IMR-90 (cell line): ENCODE measurements around the gene ALOX5AP. TPM values are rescaled to one million over a fixed set of nuclear protein-coding genes. Genes with fewer than 3 reads are reported as not detected.

ENCODE experiments used
- ATAC-seq: fragments of 200-7000 bp; cut with Tn5 transposase; 2 replicates; pipeline ENCODE4 v1.9.1; 2020; ENCODE audit warnings: low read depth, mild to moderate bottlenecking, moderate library complexity
- BruUV-seq: library from RNA; stranded (reverse); fragments of 400-500 nt; replicated peaks from 2 replicates; lab custom pipeline; 2021; lab: Mats Ljungman, UMichigan
- CTCF ChIA-PET: fragments of 300-600 bp; formaldehyde crosslinking; extraction: SDS; loops from one replicate; lab custom pipeline; 2021; ENCODE audit warnings: antibody characterized with exemption; lab: Yijun Ruan, JAX
- POLR2A ChIA-PET: fragments of 300-600 bp; sonication (Branson Sonifier 250); formaldehyde crosslinking; loops from one replicate; lab custom pipeline; 2022; ENCODE audit warnings: antibody characterized with exemption; ENCODE audit not compliant: unreplicated experiment; lab: Charles Lee
- DNase-seq: peaks from one replicate; pipeline ENCODE4 v3.0.0; 2013
- H2AFZ ChIP-seq: replicated peaks from 2 replicates; pipeline ENCODE3; 2013; ENCODE audit warnings: low read length, mild to moderate bottlenecking; ENCODE audit not compliant: poor library complexity
- H2AK5ac ChIP-seq: 2 replicates; pipeline ENCODE4 v1.6.1; 2013; ENCODE audit warnings: low read depth, low read length, inconsistent platforms
- H2AK9ac ChIP-seq: replicated peaks from 2 replicates; pipeline ENCODE3; 2013; ENCODE audit warnings: mild to moderate bottlenecking, low read depth, low read length, moderate library complexity; ENCODE audit not compliant: poor library complexity
- H2BK120ac ChIP-seq: 2 replicates; pipeline ENCODE4 v1.6.1; 2013; ENCODE audit warnings: low read depth, low read length, inconsistent platforms
- H2BK15ac ChIP-seq: 3 replicates; pipeline ENCODE4 v1.6.1; 2013; ENCODE audit warnings: low read depth, low read length, inconsistent platforms
- H2BK20ac ChIP-seq: 2 replicates; pipeline ENCODE4 v1.6.1; 2013; ENCODE audit warnings: low read depth, mild to moderate bottlenecking, inconsistent platforms, low read length, moderate library complexity
- H2BK5ac ChIP-seq: 2 replicates; pipeline ENCODE4 v1.6.1; 2013; ENCODE audit warnings: mild to moderate bottlenecking, low read depth, low read length, inconsistent platforms; ENCODE audit not compliant: poor library complexity, severe bottlenecking
- H3K14ac ChIP-seq: replicated peaks from 2 replicates; pipeline ENCODE4 v1.6.1; 2013; ENCODE audit warnings: low read depth, low read length, inconsistent platforms
- H3K18ac ChIP-seq: 2 replicates; pipeline ENCODE4 v1.6.1; 2013; ENCODE audit warnings: low read depth, low read length, control low read depth
- H3K23ac ChIP-seq: 2 replicates; pipeline ENCODE4 v1.6.1; 2013; ENCODE audit warnings: low read depth, low read length, inconsistent platforms
- H3K27ac ChIP-seq: 2 replicates; pipeline ENCODE4 v1.5.1; 2013; ENCODE audit warnings: mild to moderate bottlenecking, control low read depth, low read length; ENCODE audit not compliant: insufficient read depth
- H3K27me3 ChIP-seq: 2 replicates; pipeline ENCODE4 v1.6.1; 2013; ENCODE audit warnings: low read length; ENCODE audit not compliant: control insufficient read depth, insufficient read depth
- H3K36me3 ChIP-seq: 2 replicates; pipeline ENCODE4 v1.6.1; 2013; ENCODE audit warnings: low read length, mixed read lengths; ENCODE audit not compliant: control insufficient read depth, insufficient read depth
- H3K4ac ChIP-seq: 2 replicates; pipeline ENCODE4 v1.6.1; 2013; ENCODE audit warnings: low read depth, low read length, inconsistent platforms
- H3K4me1 ChIP-seq: 2 replicates; pipeline ENCODE4 v1.6.1; 2013; ENCODE audit warnings: low read length, mixed read lengths; ENCODE audit not compliant: control insufficient read depth, insufficient read depth
- H3K4me2 ChIP-seq: 2 replicates; pipeline ENCODE4 v1.6.1; 2013; ENCODE audit warnings: low read depth, mild to moderate bottlenecking, control low read depth, low read length, moderate library complexity
- H3K4me3 ChIP-seq: 2 replicates; pipeline ENCODE4 v1.5.1; 2013; ENCODE audit warnings: low read depth, mild to moderate bottlenecking, control low read depth, low read length, moderate library complexity; ENCODE audit not compliant: insufficient read depth
- H3K56ac ChIP-seq: 2 replicates; pipeline ENCODE4 v1.6.1; 2013; ENCODE audit warnings: low read length, inconsistent platforms; ENCODE audit not compliant: insufficient read depth; ENCODE audit errors: extremely low read depth
- H3K79me1 ChIP-seq, 2 experiments: 2 replicates each; pipeline ENCODE4 v1.6.1; 2013; ENCODE audit warnings: low read length in 2 of 2, inconsistent platforms in 1 of 2, low read depth in 1 of 2
- H3K9ac ChIP-seq: 2 replicates; pipeline ENCODE4 v1.6.1; 2013; ENCODE audit warnings: low read depth, low read length, control low read depth
- H3K9me1 ChIP-seq: 2 replicates; pipeline ENCODE4 v1.6.1; 2013; ENCODE audit warnings: low read length, inconsistent platforms; ENCODE audit not compliant: insufficient read depth
- H3K9me3 ChIP-seq: 2 replicates; pipeline ENCODE4 v1.6.1; 2013; ENCODE audit warnings: low read length; ENCODE audit not compliant: control insufficient read depth, insufficient read depth
- H4K20me1 ChIP-seq: 2 replicates; pipeline ENCODE4 v1.6.1; 2013; ENCODE audit warnings: low read length, inconsistent platforms; ENCODE audit not compliant: insufficient read depth
- H4K5ac ChIP-seq: 2 replicates; pipeline ENCODE4 v1.6.1; 2013; ENCODE audit warnings: mild to moderate bottlenecking, low read depth, low read length, control low read depth
- H4K8ac ChIP-seq, 2 experiments: 2 replicates each; pipeline ENCODE4 v1.6.1; 2013; ENCODE audit warnings: low read depth in 2 of 2, low read length in 2 of 2, control low read depth in 1 of 2, inconsistent platforms in 1 of 2
- H4K91ac ChIP-seq: 2 replicates; pipeline ENCODE4 v1.6.1; 2013; ENCODE audit warnings: low read depth, low read length, inconsistent platforms; ENCODE audit not compliant: insufficient read depth
- BHLHE40 ChIP-seq: fragments of 150-350 bp; IDR thresholded peaks from 2 replicates; pipeline ENCODE4 v1.6.1; 2016; ENCODE audit warnings: mild to moderate bottlenecking, low read depth, low read length
- CHD1 ChIP-seq: IDR thresholded peaks from 2 replicates; pipeline ENCODE4 v1.6.1; 2012; ENCODE audit warnings: low read depth, low read length, improper control_type of control experiment
- ELK1 ChIP-seq: fragments of 150-350 bp; IDR thresholded peaks from 2 replicates; pipeline ENCODE4 v1.6.1; 2016; ENCODE audit warnings: low read depth, mild to moderate bottlenecking, low read length, moderate library complexity, borderline replicate concordance
- FOS ChIP-seq: fragments of 150-350 bp; IDR thresholded peaks from 2 replicates; pipeline ENCODE4 v1.6.1; 2016; ENCODE audit warnings: low read depth, low read length
- MAFK ChIP-seq: IDR thresholded peaks from 2 replicates; pipeline ENCODE4 v1.6.1; 2012; ENCODE audit warnings: low read depth, low read length, improper control_type of control experiment
- MAZ ChIP-seq: IDR thresholded peaks from 2 replicates; pipeline ENCODE4 v1.6.1; 2012; ENCODE audit warnings: low read depth, mild to moderate bottlenecking, low read length, improper control_type of control experiment, moderate library complexity, borderline replicate concordance
- MXI1 ChIP-seq: IDR thresholded peaks from 2 replicates; pipeline ENCODE4 v1.6.1; 2012; ENCODE audit warnings: low read depth, mild to moderate bottlenecking, low read length, moderate library complexity, borderline replicate concordance
- NFE2L2 ChIP-seq: fragments of 150-350 bp; IDR thresholded peaks from 2 replicates; pipeline ENCODE4 v1.6.1; 2016; ENCODE audit warnings: low read depth, mild to moderate bottlenecking, low read length
- RCOR1 ChIP-seq: IDR thresholded peaks from 2 replicates; pipeline ENCODE4 v1.6.1; 2012; ENCODE audit warnings: mild to moderate bottlenecking, low read length, improper control_type of control experiment; ENCODE audit not compliant: insufficient replicate concordance
- RFX5 ChIP-seq: IDR thresholded peaks from 2 replicates; pipeline ENCODE4 v1.8.0; 2012; ENCODE audit warnings: low read depth, mild to moderate bottlenecking, low read length, moderate library complexity
- SMC3 ChIP-seq: fragments of 150-350 bp; IDR thresholded peaks from 2 replicates; pipeline ENCODE4 v1.6.1; 2016; ENCODE audit warnings: low read depth, mild to moderate bottlenecking, antibody characterized with exemption, low read length, moderate library complexity
- USF2 ChIP-seq: fragments of 150-350 bp; IDR thresholded peaks from 2 replicates; pipeline ENCODE4 v1.6.1; 2017; ENCODE audit warnings: mild to moderate bottlenecking, antibody characterized with exemption, low read length, low read depth
- WGBS, 2 experiments: methylation state at CpG; one replicate each; pipeline versions ENCODE4 v1.1.5 to v1.1.7; 2013; ENCODE audit warnings: missing lambda C conversion rate in 2 of 2; ENCODE audit not compliant: insufficient read length in 1 of 2; ENCODE audit errors: extremely low coverage in 2 of 2; 5-methylcytosine and 5-hydroxymethylcytosine counted together
- dilution Hi-C: fragments of 300-500 bp; cut with HindIII; formaldehyde crosslinking; loops from one replicate; pipeline ENCODE4 v1.14.3; 2018; ENCODE audit warnings: low sequenced_read_pairs; ENCODE audit not compliant: unreplicated experiment
- in situ Hi-C: fragments of 300-500 bp; cut with MboI; formaldehyde crosslinking; loops from 3 replicates; pipeline ENCODE4 v1.14.3; 2019; ENCODE audit warnings: low sequenced_read_pairs, inconsistent platforms, mixed read lengths
- intact Hi-C: fragments of 100-400 bp; cut with micrococcal nuclease; formaldehyde crosslinking; loops from 2 replicates; pipeline ENCODE4 v1.10.0; 2022
- polyA plus RNA-seq, 3 experiments: library from polyadenylated mRNA; depleted of rRNA; stranded (reverse); fragments of >200 nt; gene quantifications; 2 replicates each; pipeline ENCODE4 v1.2.3, GENCODE V29; 2012; ENCODE audit warnings: low replicate concordance in 1 of 3
- total RNA-seq: library from RNA; depleted of rRNA; stranded (reverse); fragments of >200 nt; gene quantifications from 2 replicates; pipeline ENCODE4 v1.2.3, GENCODE V29; 2012

The ALOX5AP gene
- total and polyA plus RNA-seq, 2 of the 4 experiments (the other 2 are of a cell fraction) = 0.62 TPM; not detected in 1

- H3K79me1 ChIP-seq = no peaks in the 10 kb centered on the region
- H3K9ac ChIP-seq = no peak overlapping the region
- TF ChIP-seq SMC3 (no peak), MAZ (no peak), NFE2L2 (no peak), RFX5 (no peak), USF2 (no peak), ELK1 (no peak), BHLHE40 (no peak), FOS (no peak), RCOR1 (no peak), MAFK (no peak), MXI1 (no peak), CHD1 (no peak)
- DNase-seq = no peak
- no peaks in the 10 kb centered on the region for H3K9me3 ChIP-seq
- peaks cover 5% of the 10 kb centered on the region; the same call in 1 of the 2 replicates for H3K9me1 ChIP-seq
- H4K8ac ChIP-seq = no peak overlapping the region; a peak in 1 of 4 replicates
- no peak overlapping the region for H3K4me3 ChIP-seq
- in situ Hi-C loops (no loop called here), dilution Hi-C loops (no loop called here), intact Hi-C loops (no loop called here)
- peak overlapping the region; percentile 44 for H4K91ac ChIP-seq
- no peak overlapping the region for H3K4me2 ChIP-seq
- no peak overlapping the region for H4K5ac ChIP-seq
- no peak overlapping the region for H3K18ac ChIP-seq
- BruUV-seq = no TSS peak
- no peak overlapping the region; the same call in 1 of the 2 replicates for H3K14ac ChIP-seq
- CTCF ChIA-PET = interaction anchor here (0.7 to 1.2 kb wide), 3 partner anchors 29 to 342 kb away, joined by 3 to 4 read pairs (median 3); no protein-coding TSS in a partner anchor
- H4K20me1 ChIP-seq = no peaks in the 10 kb centered on the region
- peak overlapping the region; percentile 43; the same call in 2 of the 3 replicates for H2BK15ac ChIP-seq
- H3K27ac ChIP-seq = no peak overlapping the region
- H3K27me3 ChIP-seq = peaks cover 9% of the 10 kb centered on the region
- H2BK5ac ChIP-seq = no peak overlapping the region
- peaks cover 16% of the 10 kb centered on the region for H3K4me1 ChIP-seq
- H3K56ac ChIP-seq = no peak overlapping the region
- no CpG with 5 or more reads among the region's 5 CpGs for WGBS, 2 experiments
- POLR2A ChIA-PET = no interaction called here
- peak overlapping the region; percentile 8 for H2AFZ ChIP-seq
- peak overlapping the region; percentile 68; the same call in 1 of the 2 replicates for H2AK5ac ChIP-seq
- H2BK20ac ChIP-seq = peak overlapping the region; percentile 52
- peak overlapping the region; percentile 31; the same call in 1 of the 2 replicates for H3K4ac ChIP-seq
- H3K36me3 ChIP-seq = no peaks in the 10 kb centered on the region
- H2AK9ac ChIP-seq = no peak overlapping the region
- H2BK120ac ChIP-seq = peak overlapping the region; percentile 48
- no peak overlapping the region for H3K23ac ChIP-seq
- ATAC-seq = no peak
These were observed 1.3 kb downstream of the ALOX5AP start for GRCh38 chr13:30736461-30737320.
